Gastrocnemius medialis (tissue), 4 donors: ENCODE data around the gene OCEL1. TPM values are rescaled to one million over a fixed set of nuclear protein-coding genes. Genes with fewer than 3 reads are reported as not detected.

ENCODE experiments used
- ATAC-seq, 2 donors: fragments of 150-250 bp; one replicate each; pipeline ENCODE4 v1.9.1; 2016
- DNase-seq, 2 donors: peaks; one replicate each; pipeline ENCODE4 v3.0.0-alpha.2; 2019
- H3K27ac ChIP-seq, 4 donors: fragments of 200-600 bp; sonication (generic); 1 replicate in 1 of 4; 2 replicates in 3 of 4; pipeline ENCODE4 v1.5.1; 2016 to 2018; ENCODE audit warnings: mild to moderate bottlenecking in 2 of 4, moderate library complexity in 1 of 4
- H3K27me3 ChIP-seq, 3 donors: fragments of 200-600 bp; sonication (generic) in 2 of 3; 1 replicate in 1 of 3; 2 replicates in 2 of 3; pipeline versions ENCODE4 v1.5.1 to v1.6.0; 2016 to 2019; ENCODE audit warnings: mild to moderate bottlenecking in 1 of 3, moderate library complexity in 1 of 3
- H3K36me3 ChIP-seq, 2 donors: fragments of 200-600 bp; sonication (generic) in 1 of 2; one replicate each; pipeline ENCODE4 v1.5.1; 2017 to 2018
- H3K4me1 ChIP-seq, 2 donors: fragments of 200-600 bp; sonication (generic) in 1 of 2; one replicate each; pipeline ENCODE4 v1.5.1; 2016 to 2017; ENCODE audit warnings: mild to moderate bottlenecking in 2 of 2
- H3K4me3 ChIP-seq, 4 donors: fragments of 200-600 bp; sonication (generic) in 3 of 4; 1 replicate in 1 of 4; 2 replicates in 3 of 4; pipeline ENCODE4 v1.5.1; 2016 to 2019; ENCODE audit warnings: mild to moderate bottlenecking in 2 of 4
- H3K9me3 ChIP-seq, 3 donors: fragments of 200-600 bp; sonication (generic) in 2 of 3; 1 replicate in 1 of 3; 2 replicates in 2 of 3; pipeline ENCODE4 v1.5.1; 2016 to 2019
- CTCF ChIP-seq, 5 experiments: fragments of 450-650 bp in 3 of 5; fragments of 200-600 bp in 2 of 5; sonication (generic) in 2 of 5; IDR thresholded peaks in 4 of 5; conservative IDR thresholded peaks in 1 of 5; 1 replicate in 4 of 5; 2 replicates in 1 of 5; pipeline ENCODE4 v1.5.1; 2016 to 2019; ENCODE audit warnings: antibody characterized with exemption in 5 of 5, mild to moderate bottlenecking in 3 of 5, moderate library complexity in 3 of 5
- POLR2A ChIP-seq, 2 donors: fragments of 450-650 bp; IDR thresholded peaks; one replicate each; pipeline ENCODE4 v1.6.1; 2017; ENCODE audit warnings: antibody characterized with exemption in 2 of 2, mild to moderate bottlenecking in 2 of 2, moderate library complexity in 2 of 2
- in situ Hi-C, 4 donors: fragments of 200-750 bp; cut with MboI; loops; one replicate each; pipeline versions ENCODE4 v1.15.0 to v1.8.0; 2017; ENCODE audit warnings: low sequenced_read_pairs in 4 of 4
- intact Hi-C: fragments of 100-400 bp; cut with DNase I; formaldehyde crosslinking; loops from one replicate; pipeline ENCODE4 v1.15.1; 2023; ENCODE audit warnings: low total_unique reads
- total RNA-seq, 4 donors: library from RNA; depleted of rRNA; stranded (reverse); fragments of >200 nt; gene quantifications; one replicate each; pipeline versions ENCODE4 v1.1.0 to v1.2.3, GENCODE V29; 2016

OCEL1 gene
- total RNA-seq, 4 donors from 2014 or later = 3.3 to 5.8 (median 4.5) TPM

- Histone ChIP-seq H3K4me3 (no peak overlapping the region), H3K27me3 (no peaks in the 10 kb centered on the region), H3K36me3 (peaks cover 0 to 16% of the 10 kb centered on the region in 2 donors), H3K27ac (no peak overlapping the region), H3K9me3 (no peaks in the 10 kb centered on the region), H3K4me1 (peaks cover 9 to 15% of the 10 kb centered on the region in 2 donors)
- DNase-seq (no peak), ATAC-seq (no peak)
- intact Hi-C loops (loop anchor here (5.0 kb wide), 1 partner anchor 93 kb away; no protein-coding TSS in a partner anchor), in situ Hi-C loops (no loop called here)
- no peak for TF ChIP-seq CTCF (IDR thresholded peaks at IDR 0.05 in 4 of 5, conservative IDR thresholded peaks at IDR 0.05 in 1 of 5)
Measured at GRCh38 chr19:17229890-17230289, 3.9 kb downstream of the OCEL1 start.

GRCh38 chr19:17232258-17232657, 6.2 kb downstream of the OCEL1 start:
- intact Hi-C loops = no loop called here
- ATAC-seq = no peak
- H3K36me3 ChIP-seq = peaks cover 0 to 16% of the 10 kb centered on the region in 2 donors

GRCh38 chr19:17234911-17235299, 8.9 kb downstream of the OCEL1 start:
- TF ChIP-seq CTCF (IDR thresholded peaks at IDR 0.05 in 4 of 5, conservative IDR thresholded peaks at IDR 0.05 in 1 of 5) (no peak), POLR2A (IDR thresholded peaks at IDR 0.05) (no peak)
- Histone ChIP-seq H3K4me1 (peaks cover 9 to 16% of the 10 kb centered on the region in 2 donors), H3K4me3 (peak overlapping the region; percentile 45 to 65 (median 50)), H3K9me3 (no peaks in the 10 kb centered on the region), H3K27me3 (no peaks in the 10 kb centered on the region), H3K27ac (peak overlapping the region; percentile 50 to 78 (median 70)), H3K36me3 (peaks cover 0 to 26% of the 10 kb centered on the region in 2 donors)
- intact Hi-C loops = loop anchor here (5.0 kb wide), 1 partner anchor 168 kb away; no protein-coding TSS in a partner anchor
- ATAC-seq = peak; percentile 66
- peak in 1 of 2 donors; percentile 45 for DNase-seq
- in situ Hi-C loops = no loop called here

More at GRCh38 chr19:17232258-17232657, 6.2 kb downstream of the OCEL1 start:
- no peak overlapping the region for H3K27ac ChIP-seq
- H3K4me1 ChIP-seq = peaks cover 10 to 22% of the 10 kb centered on the region in 2 donors
- H3K27me3 ChIP-seq = no peaks in the 10 kb centered on the region
- DNase-seq = no peak
- no peaks in the 10 kb centered on the region for H3K9me3 ChIP-seq
- H3K4me3 ChIP-seq = no peak overlapping the region
- in situ Hi-C loops = no loop called here
- TF ChIP-seq POLR2A (IDR thresholded peaks at IDR 0.05) (no peak), CTCF (IDR thresholded peaks at IDR 0.05 in 4 of 5, conservative IDR thresholded peaks at IDR 0.05 in 1 of 5) (no peak)

DNA sequence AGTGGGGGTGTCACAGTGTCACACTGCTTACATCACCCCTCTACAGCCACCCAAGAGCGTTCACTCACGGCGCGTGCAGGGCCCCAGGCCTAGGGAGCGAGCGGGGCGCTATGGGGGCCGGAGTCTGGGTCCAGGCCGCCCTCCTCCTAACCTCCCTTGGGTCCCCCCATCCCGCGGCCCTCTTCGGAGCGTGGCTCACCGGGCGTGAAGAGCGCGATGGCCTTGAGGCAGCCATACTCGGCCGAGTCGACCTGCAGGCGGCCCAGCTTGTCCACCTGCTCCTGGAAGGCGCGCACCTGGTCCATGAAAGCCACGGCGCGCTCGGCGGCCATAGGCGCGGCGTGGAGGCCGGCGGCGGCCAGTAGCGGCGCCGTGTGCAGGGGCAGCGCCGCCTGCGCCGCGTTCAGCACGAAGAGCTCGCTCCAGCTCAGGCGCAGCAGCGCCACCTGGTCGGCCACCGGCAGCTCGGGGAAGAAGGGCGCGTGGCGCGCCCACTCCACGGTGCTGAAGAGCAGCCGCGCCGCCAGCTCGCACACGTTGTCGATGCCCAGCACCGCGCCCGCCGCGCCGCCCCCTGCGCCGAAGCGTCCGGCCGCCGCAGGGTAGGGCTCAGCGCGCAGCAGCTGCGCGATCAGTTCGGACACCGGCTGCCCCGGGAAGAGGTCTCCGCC, 9.4 kb downstream of the OCEL1 start:
- intact Hi-C loops = loop anchor here (5.0 kb wide), 1 partner anchor 168 kb away; no protein-coding TSS in a partner anchor
- peaks cover 0 to 26% of the 10 kb centered on the region in 2 donors for H3K36me3 ChIP-seq
- TF ChIP-seq CTCF (IDR thresholded peaks at IDR 0.05 in 4 of 5, conservative IDR thresholded peaks at IDR 0.05 in 1 of 5) (peak in 4 of 5 experiments; percentile 27 to 67 (median 52)), POLR2A (IDR thresholded peaks at IDR 0.05) (no peak)

More for the DNA sequence above, 9.4 kb downstream of the OCEL1 start:
- no peaks in the 10 kb centered on the region for H3K27me3 ChIP-seq
- peak overlapping the region; percentile 45 to 65 (median 50) for H3K4me3 ChIP-seq
- peaks cover 9 to 16% of the 10 kb centered on the region in 2 donors for H3K4me1 ChIP-seq
- H3K9me3 ChIP-seq = no peaks in the 10 kb centered on the region
- in situ Hi-C loops = no loop called here
- peak overlapping the region; percentile 50 to 78 (median 70) for H3K27ac ChIP-seq
- ATAC-seq (peak; percentile 84 to 86), DNase-seq (peak in 1 of 2 donors; percentile 62)
